CD4-positive, alpha-beta T cell treated with Interleukin-17A for 4 hours (primary cell): ENCODE results near the gene HRK.

ENCODE experiments used
- DNase-seq: peaks from one replicate; pipeline ENCODE4 v3.0.0-alpha.2; 2020; ENCODE audit warnings: mixed read lengths

The HRK gene

GRCh38 chr12:116881325-116881876, at the start of gene HRK:
TSS of gene HRK (minus strand) at chr12:116881441. CDS start at chr12:116881307, 134 bp downstream.
- no peak for DNase-seq

GRCh38 chr12:116929885-116930284, 48.6 kb upstream of the HRK start:
- DNase-seq, result no peak

GRCh38 chr12:116928504-116928903, 47.3 kb upstream of the HRK start:
- no peak for DNase-seq

GRCh38 chr12:116927244-116927940, 46.2 kb upstream of the HRK start:
- no peak for DNase-seq

DNA sequence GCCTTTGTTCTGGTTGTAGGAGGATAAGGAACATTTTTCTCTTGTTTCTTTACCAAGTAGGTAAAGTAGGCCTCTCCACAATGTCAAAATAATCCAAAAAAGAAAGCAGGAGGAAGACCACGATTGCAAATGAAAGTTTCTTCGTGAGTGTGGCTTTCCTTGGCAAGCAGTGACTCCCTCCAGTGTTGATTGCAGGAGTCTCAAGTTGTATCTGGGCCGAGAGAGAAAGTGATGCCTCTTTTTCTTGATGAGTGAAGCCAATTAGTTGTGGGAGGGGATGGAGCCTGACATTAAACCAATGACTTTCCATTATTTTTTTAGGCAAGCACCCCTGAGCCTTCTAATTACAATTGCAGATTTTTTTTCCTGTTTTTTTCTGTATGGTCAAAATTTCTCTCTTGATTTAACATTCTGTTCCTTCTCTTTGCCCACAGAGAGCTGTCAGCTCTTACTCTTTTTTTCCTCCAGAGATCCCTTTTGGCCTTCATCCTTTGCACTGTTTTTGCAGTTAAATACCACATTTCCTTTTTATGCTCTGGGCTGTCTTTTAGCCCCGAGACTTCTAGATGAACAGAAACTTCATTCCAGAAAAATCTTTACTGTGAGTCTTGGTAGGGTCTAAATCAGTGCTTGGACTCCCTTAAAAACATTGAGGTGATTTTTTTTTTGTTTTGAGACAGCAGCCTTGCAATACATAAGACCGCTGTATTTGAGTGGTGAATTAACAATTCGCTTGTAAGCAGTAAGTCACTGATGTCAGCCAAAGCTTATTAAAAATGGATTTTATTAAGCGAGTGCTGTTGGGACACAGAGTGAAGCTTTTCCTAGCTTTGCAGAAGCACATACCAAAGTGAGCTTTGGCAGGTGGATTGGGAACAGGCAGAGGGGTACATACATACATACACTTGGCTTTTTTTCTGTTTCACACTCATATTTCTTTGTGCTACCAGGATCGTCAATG, 45.3 kb upstream of the HRK start:
- DNase-seq, result no peak

DNA sequence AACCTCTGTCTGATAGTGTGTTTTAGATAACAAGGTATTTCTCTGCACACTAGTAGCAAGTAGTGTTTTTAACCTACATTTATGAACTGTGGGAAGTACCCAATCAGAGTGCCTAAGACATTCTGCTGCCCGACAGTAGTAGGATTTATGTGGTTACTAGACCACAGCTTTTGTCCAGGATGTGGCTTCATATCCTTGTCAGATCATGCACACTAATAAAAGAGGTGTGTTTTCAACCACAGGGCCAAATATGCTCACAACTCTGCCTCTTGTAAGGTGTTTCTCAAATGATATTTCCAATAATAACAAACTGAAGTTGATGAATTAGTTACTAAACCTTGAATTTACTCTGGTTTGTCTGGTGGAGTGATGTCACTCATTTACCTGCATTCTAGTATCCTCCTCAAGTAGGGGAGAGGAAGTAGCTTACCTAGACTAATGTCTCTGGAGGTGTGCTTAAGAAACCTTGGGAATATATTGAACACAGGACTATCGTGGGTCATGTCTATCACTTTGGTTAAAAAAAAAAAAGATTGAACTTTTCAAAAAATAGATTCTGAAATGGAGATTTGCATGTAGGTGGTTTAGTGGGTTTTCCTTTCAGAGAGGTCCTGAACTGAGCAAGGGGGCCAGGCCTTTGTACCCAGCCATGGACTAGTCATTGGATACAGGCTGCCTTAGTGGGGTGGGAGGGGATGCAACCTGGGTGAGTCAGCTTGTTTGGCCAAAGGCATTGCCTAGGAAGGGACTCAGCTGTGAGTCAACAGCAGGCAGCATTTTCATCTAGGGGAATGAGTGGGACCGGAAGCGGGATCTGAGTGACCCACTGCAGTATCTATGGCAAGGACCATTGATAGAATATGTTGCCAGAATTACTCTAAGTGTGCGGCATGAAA, 43.6 kb upstream of the HRK start:
- DNase-seq, result peak; percentile 53

DNA sequence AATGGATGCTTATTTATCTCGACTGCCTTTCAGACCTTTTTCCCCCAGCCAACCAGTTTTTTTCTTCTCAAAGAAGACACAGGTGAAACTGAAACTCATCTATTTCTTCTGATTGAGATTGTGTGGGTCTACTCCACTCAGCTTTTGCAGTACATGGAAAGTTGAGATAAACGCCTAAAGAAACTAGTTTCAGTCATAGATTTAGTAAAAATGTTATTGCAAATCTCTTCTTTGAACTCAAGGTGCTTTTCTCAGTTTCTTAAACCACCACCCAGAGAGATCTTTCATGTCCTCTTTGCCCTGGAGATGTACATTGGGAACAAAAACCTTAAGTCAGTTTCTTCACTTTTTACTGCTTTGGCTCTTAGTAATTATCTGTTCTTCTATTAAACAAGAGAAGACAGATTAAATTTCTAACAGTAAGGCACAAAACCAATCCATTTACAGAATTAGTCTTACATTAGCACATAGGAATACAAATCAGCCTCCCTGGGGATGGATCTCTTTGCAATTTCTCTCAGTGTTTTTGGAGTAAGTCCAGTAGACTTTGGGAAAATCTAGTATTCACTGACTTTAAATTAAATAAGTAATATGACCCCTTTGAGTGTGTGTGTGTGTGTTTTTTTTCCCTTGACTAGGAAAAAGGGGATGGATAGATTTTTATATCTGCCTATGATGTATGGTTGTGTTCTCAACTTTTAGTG, 41.1 kb upstream of the HRK start:
- no peak for DNase-seq

- DNase-seq, result no peak
These were observed 39.7 kb upstream of the HRK start for GRCh38 chr12:116920939-116921338.

- DNase-seq, result no peak
These were observed 38.7 kb upstream of the HRK start for GRCh38 chr12:116919706-116920485.

DNA sequence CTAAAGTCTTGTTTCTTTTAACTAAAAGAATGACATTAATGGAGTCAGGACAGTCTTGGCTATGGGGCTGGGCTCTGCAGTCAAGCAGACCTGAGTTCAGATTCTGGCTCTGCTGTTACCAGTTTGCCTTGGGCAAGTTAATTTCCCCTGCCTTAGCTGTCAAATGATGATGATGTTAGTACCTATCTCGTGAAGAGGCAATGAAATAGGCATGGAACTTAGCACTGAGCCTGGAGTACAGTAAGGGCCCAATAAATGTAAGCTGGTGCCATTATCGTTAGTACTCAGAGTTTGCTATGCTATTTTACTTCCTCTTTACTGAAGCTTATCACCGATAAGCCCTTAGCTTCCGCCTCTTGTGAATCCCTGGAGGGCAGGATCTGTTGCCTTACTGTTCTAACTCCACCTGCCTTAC, 38.0 kb upstream of the HRK start:
- DNase-seq, result no peak

DNA sequence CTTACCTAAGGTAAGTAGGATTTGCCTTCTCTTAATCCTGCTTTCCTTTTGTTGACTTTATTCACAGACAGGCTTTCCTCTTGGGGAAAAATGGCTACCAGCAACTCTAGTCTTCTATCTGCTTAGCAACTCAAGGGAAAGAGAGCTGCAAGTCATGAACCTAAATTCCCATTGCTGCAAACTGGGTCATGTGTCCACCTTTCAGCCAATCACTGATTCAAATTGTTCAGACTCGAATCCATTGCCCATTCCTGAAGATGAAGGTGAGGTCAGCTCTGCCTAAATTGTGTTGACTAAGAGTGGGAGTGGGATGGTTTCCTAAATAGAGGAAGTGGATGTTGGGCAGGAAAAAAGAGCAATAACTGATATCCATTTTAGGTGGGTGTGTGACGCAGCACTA, 37.2 kb upstream of the HRK start:
- no peak for DNase-seq

DNA sequence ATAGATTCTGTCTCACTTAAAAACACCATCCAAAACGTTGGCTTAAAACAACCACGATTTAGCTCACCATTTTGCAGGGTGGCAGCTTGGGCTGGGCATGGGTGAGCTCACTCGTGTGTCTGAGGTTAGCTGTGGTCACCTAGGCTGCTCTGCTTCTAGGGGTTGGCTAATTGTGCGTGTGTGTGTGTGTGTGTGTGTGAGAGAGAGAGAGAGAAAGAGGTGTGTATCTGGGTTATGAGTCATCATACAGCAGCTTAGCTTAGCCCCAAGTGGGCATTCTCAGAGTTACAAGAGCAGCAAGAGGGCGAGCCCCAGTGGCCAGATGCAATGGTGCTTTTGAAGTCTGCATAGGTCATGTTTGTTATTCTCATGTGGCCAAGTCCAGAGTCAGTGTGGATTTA, 35.5 kb upstream of the HRK start:
- peak; percentile 48 for DNase-seq

- no peak for DNase-seq
These were observed 34.9 kb upstream of the HRK start for GRCh38 chr12:116916122-116916521.

- no peak for DNase-seq
These were observed 34.1 kb upstream of the HRK start for GRCh38 chr12:116915326-116915725.

DNA sequence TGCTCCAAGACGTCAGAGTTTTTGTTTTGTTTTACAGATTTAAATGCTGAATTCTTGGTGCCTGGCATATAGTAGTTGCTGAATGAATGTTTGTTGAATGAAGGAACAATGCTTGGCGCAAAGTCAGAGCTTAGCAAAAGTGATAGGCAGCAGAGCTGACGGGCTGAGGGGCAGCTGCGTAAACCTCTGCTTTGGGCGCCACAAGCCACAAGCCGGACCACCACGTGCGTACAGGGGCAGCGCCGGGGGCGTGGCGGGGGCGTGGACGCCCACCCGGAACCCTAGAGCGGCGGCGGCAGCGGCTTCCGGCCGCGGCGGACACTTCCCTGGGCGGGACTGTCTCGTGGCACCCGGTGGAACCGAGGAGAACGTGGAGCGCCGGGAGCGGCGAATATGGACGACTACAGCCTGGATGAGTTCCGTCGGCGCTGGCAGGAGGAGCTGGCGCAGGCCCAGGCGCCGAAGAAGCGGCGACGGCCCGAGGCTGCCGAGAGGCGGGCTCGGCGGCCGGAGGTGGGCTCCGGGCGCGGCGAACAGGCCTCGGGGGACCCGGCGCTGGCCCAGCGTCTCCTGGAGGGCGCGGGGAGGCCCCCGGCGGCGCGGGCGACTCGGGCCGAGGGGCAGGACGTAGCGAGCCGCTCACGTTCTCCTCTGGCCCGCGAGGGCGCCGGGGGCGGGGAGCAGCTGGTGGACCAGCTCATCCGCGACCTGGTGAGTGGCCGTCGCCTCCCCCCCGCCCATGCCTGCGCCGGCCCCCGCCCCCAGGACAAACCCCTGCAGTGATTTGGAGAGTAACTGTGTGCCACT, 29.6 kb upstream of the HRK start, which contains the start of gene FBXW8:
TSS of gene FBXW8 (plus strand) at position 306 of the 807 bp plus-strand sequence. CDS start at position 394, 88 bp downstream.
- peak; percentile 70 for DNase-seq

GRCh38 chr12:116910280-116910644, 29.0 kb upstream of the HRK start:
- DNase-seq, result no peak

DNA sequence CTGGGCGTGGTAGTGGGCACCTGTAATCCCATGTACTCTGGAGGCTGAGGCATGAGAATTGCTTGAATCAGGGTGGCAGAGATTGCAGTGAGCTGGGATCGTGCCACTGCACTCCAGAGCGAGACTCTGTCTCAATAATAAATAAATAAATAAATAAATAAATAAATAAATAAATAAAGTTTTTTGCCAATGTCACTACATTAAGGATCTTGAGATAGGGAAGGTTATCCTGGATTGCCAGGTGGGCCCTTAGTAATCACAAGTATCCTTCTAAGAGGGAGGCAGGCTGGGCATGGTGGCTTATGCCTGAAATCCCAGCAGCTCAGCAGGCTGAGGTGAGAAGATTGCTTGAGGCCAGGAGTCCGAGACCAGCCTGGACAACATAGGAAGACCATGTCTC, 25.0 kb upstream of the HRK start:
- DNase-seq, result no peak

- no peak for DNase-seq
These were observed 22.6 kb upstream of the HRK start for GRCh38 chr12:116903818-116904217.

- no peak for DNase-seq
These were observed 20.4 kb upstream of the HRK start for GRCh38 chr12:116901612-116902011.

DNA sequence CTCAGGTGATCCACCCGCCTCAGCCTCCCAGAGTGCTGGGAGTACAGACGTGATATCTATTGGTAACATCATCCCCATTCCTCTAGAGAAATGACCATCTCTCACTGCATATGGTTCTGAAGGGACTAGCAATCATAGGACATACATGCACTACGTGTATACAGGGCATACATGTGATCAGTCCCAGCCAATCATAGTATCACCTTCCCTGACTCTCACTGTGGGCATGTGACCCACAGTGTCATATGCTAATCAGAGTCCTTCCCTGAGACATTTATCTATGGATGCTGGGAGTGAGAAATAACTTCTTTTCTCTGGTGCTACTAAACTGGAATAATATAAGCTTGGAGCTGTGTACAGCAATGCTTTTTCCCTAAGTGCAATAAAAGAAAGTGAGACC, 17.4 kb upstream of the HRK start:
- DNase-seq, result no peak
